Endothelial cell of umbilical vein (primary cell): ENCODE measurements around the gene PUS10. TPM values are rescaled to one million over a fixed set of nuclear protein-coding genes. Genes with fewer than 3 reads are reported as not detected.

Experiments
- BruUV-seq: library from RNA; stranded (reverse); fragments of 400-500 nt; replicated peaks from 2 replicates; lab custom pipeline; 2021; lab: Mats Ljungman, UMichigan
- CTCF ChIA-PET: fragments of 300-600, 350-600 bp; sonication (Branson Sonifier 250); formaldehyde crosslinking; loops from one replicate; lab custom pipeline; 2021; ENCODE audit warnings: antibody characterized with exemption, inconsistent platforms; lab: Charles Lee
- POLR2A ChIA-PET: fragments of 300-600, 350-600 bp; sonication (Branson Sonifier 250); formaldehyde crosslinking; loops from one replicate; lab custom pipeline; 2021; ENCODE audit warnings: antibody characterized with exemption, inconsistent platforms; lab: Charles Lee
- DNase-seq: peaks from one replicate; pipeline ENCODE4 v3.0.0-alpha.2; 2011; ENCODE audit warnings: low read depth, low spot score
- FAIRE-seq: peaks from 2 replicates; lab custom pipeline; 2011; peaks lifted over from hg19 to GRCh38; lab: Jason Lieb, UNC
- H2AFZ ChIP-seq: 2 replicates; pipeline ENCODE4 v1.6.0; 2012; ENCODE audit warnings: low read depth, low read length, control low read depth, inconsistent platforms
- H3K27ac ChIP-seq: 2 replicates; pipeline ENCODE4 v1.5.1; 2011; ENCODE audit warnings: low read depth, mild to moderate bottlenecking, control low read depth, low read length, moderate library complexity; ENCODE audit not compliant: insufficient read depth
- H3K27me3 ChIP-seq, 2 experiments: 2 replicates each; pipeline versions ENCODE4 v1.6.0 to v1.6.1; 2011; ENCODE audit warnings: low read length in 2 of 2, mixed read lengths in 1 of 2; ENCODE audit not compliant: control insufficient read depth in 2 of 2, insufficient read depth in 2 of 2
- H3K36me3 ChIP-seq, 2 experiments: 2 replicates in 1 of 2; 3 replicates in 1 of 2; pipeline ENCODE4 v1.5.1; 2011; ENCODE audit warnings: low read length in 2 of 2, mild to moderate bottlenecking in 1 of 2, moderate library complexity in 1 of 2; ENCODE audit not compliant: control insufficient read depth in 2 of 2, insufficient read depth in 2 of 2; ENCODE audit errors: extremely low read depth in 1 of 2
- H3K4me1 ChIP-seq: 3 replicates; pipeline ENCODE4 v1.5.1; 2011; ENCODE audit warnings: mild to moderate bottlenecking, low read length; ENCODE audit not compliant: control insufficient read depth, insufficient read depth; ENCODE audit errors: extremely low read depth
- H3K4me2 ChIP-seq: 2 replicates; pipeline ENCODE4 v1.6.1; 2011; ENCODE audit warnings: low read length, control low read depth, mixed read lengths; ENCODE audit not compliant: insufficient read depth
- H3K4me3 ChIP-seq, 3 experiments: fragments of 200-600 bp in 1 of 3; sonication (generic), shearing (Covaris generic) in 1 of 3; replicated peaks in 1 of 3; 2 replicates each; pipeline ENCODE4 v1.5.1; 2011 to 2016; ENCODE audit warnings: control low read depth in 3 of 3, low read length in 3 of 3, mild to moderate bottlenecking in 2 of 3, inconsistent platforms in 1 of 3, low read depth in 1 of 3, moderate library complexity in 1 of 3; ENCODE audit not compliant: insufficient read depth in 1 of 3
- H3K79me2 ChIP-seq: 2 replicates; pipeline ENCODE4 v1.6.0; 2012; ENCODE audit warnings: low read length, inconsistent platforms; ENCODE audit not compliant: control insufficient read depth, insufficient read depth
- H3K9ac ChIP-seq: replicated peaks from 2 replicates; pipeline ENCODE3; 2011; ENCODE audit warnings: low read length, control low read depth; ENCODE audit not compliant: insufficient read depth; ENCODE audit errors: extremely low read depth
- H3K9me1 ChIP-seq: replicated peaks from 3 replicates; pipeline ENCODE4 v1.6.0; 2011; ENCODE audit warnings: mild to moderate bottlenecking, low read length; ENCODE audit not compliant: control insufficient read depth, insufficient read depth; ENCODE audit errors: extremely low read depth
- H3K9me3 ChIP-seq: replicated peaks from 2 replicates; pipeline ENCODE4 v1.5.1; 2012; ENCODE audit warnings: low read length, inconsistent platforms; ENCODE audit not compliant: control insufficient read depth, insufficient read depth
- H4K20me1 ChIP-seq: replicated peaks from 2 replicates; pipeline ENCODE3; 2011; ENCODE audit warnings: mild to moderate bottlenecking, low read length; ENCODE audit not compliant: control insufficient read depth, insufficient read depth; ENCODE audit errors: extremely low read depth
- CTCF ChIP-seq, 2 donors: IDR thresholded peaks; 1 replicate in 1 of 2; 2 replicates in 1 of 2; pipeline ENCODE4 v1.5.1; 2011; ENCODE audit warnings: low read length in 2 of 2, mild to moderate bottlenecking in 2 of 2, moderate library complexity in 2 of 2, control low read depth in 1 of 2, inconsistent platforms in 1 of 2, low read depth in 1 of 2; ENCODE audit not compliant: insufficient read depth in 1 of 2; ENCODE audit errors: extremely low read depth in 1 of 2
- EZH2 ChIP-seq: IDR thresholded peaks from 2 replicates; pipeline ENCODE4 v1.6.1; 2012; ENCODE audit warnings: borderline replicate concordance, low read depth, mild to moderate bottlenecking, moderate library complexity, low read length, inconsistent platforms; ENCODE audit not compliant: severe bottlenecking
- FOS ChIP-seq: IDR thresholded peaks from 2 replicates; pipeline ENCODE4 v1.6.1; 2011; ENCODE audit warnings: mild to moderate bottlenecking, low read length, moderate library complexity, borderline replicate concordance; ENCODE audit not compliant: insufficient read depth
- GATA2 ChIP-seq: IDR thresholded peaks from 2 replicates; pipeline ENCODE4 v1.7.0; 2011; ENCODE audit warnings: low read depth, mild to moderate bottlenecking, moderate library complexity, mixed read lengths, low read length; ENCODE audit not compliant: insufficient read length, insufficient read depth
- JUN ChIP-seq: IDR thresholded peaks from 2 replicates; pipeline ENCODE4 v1.6.1; 2011; ENCODE audit warnings: borderline replicate concordance, low read depth; ENCODE audit not compliant: insufficient read length, insufficient read depth
- MYC ChIP-seq: IDR thresholded peaks from one replicate; pipeline ENCODE4 v1.6.1; 2011; ENCODE audit warnings: mild to moderate bottlenecking, low read depth, low read length
- POLR2A ChIP-seq: IDR thresholded peaks from 2 replicates; pipeline ENCODE4 v1.6.1; 2012; ENCODE audit warnings: low read depth, mild to moderate bottlenecking, control low read depth, low read length
- POLR2AphosphoS5 ChIP-seq: IDR thresholded peaks from 2 replicates; pipeline ENCODE4 v1.6.1; 2012; ENCODE audit warnings: low read depth, mild to moderate bottlenecking, control low read depth, low read length, moderate library complexity; ENCODE audit not compliant: insufficient read depth
- dilution Hi-C: fragments of 300-500 bp; cut with MboI; formaldehyde crosslinking; loops from one replicate; pipeline ENCODE4 v1.15.0; 2019; ENCODE audit warnings: low sequenced_read_pairs; ENCODE audit not compliant: extremely low pct_ligation_motif_present
- intact Hi-C: fragments of 100-400 bp; cut with micrococcal nuclease; formaldehyde crosslinking; loops from one replicate; pipeline ENCODE4 v1.10.0; 2022
- polyA plus RNA-seq, 4 experiments: library from polyadenylated mRNA; depleted of rRNA in 3 of 4; stranded (reverse) in 3 of 4; unstranded in 1 of 4; fragments of >200 nt; gene quantifications; 2 replicates each; pipeline versions ENCODE4 v1.2.1 to v1.2.3, GENCODE V29; 2011 to 2012; ENCODE audit warnings: missing spikeins in 1 of 4
- total RNA-seq: library from RNA; stranded (reverse); gene quantifications from 2 replicates; pipeline ENCODE4 v1.2.3, GENCODE V29; 2021
- TF ChIP-seq, protein P1 (sequence below): IDR thresholded peaks from 2 replicates; pipeline ENCODE4 v1.6.1; 2011; ENCODE audit not compliant: insufficient read depth, insufficient read length

The PUS10 gene
- total and polyA plus RNA-seq, 2 donors (not counting 3 experiments of a cell fraction or from before 2014, with no cell fraction given) = 3.7 to 10.3 TPM

- H3K4me2 ChIP-seq = no peak overlapping the region
- H3K9ac ChIP-seq = no peak overlapping the region
- TF ChIP-seq FOS (no peak), POLR2A (no peak), GATA2 (no peak), MYC (no peak), JUN (no peak), POLR2AphosphoS5 (no peak), CTCF (IDR thresholded peaks at IDR 0.05; ENCODE audit: extremely low read depth in 1 of 2, insufficient read depth in 1 of 2, low read depth in 1 of 2, low read length in 2 of 2) (no peak), EZH2 (no peak)
- TF ChIP-seq, protein P1, sequence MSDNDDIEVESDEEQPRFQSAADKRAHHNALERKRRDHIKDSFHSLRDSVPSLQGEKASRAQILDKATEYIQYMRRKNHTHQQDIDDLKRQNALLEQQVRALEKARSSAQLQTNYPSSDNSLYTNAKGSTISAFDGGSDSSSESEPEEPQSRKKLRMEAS = no peak
- H3K4me3 ChIP-seq = no peak overlapping the region
- dilution Hi-C loops (no loop called here), intact Hi-C loops (no loop called here)
- H3K79me2 ChIP-seq = no peaks in the 10 kb centered on the region
- H2AFZ ChIP-seq = no peak overlapping the region
- no peaks in the 10 kb centered on the region for H4K20me1 ChIP-seq
- H3K9me1 ChIP-seq = no peaks in the 10 kb centered on the region
- POLR2A ChIA-PET = no interaction called here
- FAIRE-seq (no peak), DNase-seq (no peak)
- no TSS peak for BruUV-seq
- peaks cover 4 to 10% of the 10 kb centered on the region in 2 experiments for H3K36me3 ChIP-seq
- CTCF ChIA-PET = interaction anchor here (1.1 to 1.6 kb wide), 2 partner anchors 32 to 72 kb away, joined by 3 to 5 read pairs; no protein-coding TSS in a partner anchor
- no peak overlapping the region for H3K27ac ChIP-seq
- H3K9me3 ChIP-seq = no peaks in the 10 kb centered on the region
- H3K27me3 ChIP-seq = no peaks in the 10 kb centered on the region
- H3K4me1 ChIP-seq = no peaks in the 10 kb centered on the region
Measured at GRCh38 chr2:60926741-60927552, 91.1 kb downstream of the PUS10 start.
